ENCODE data around the gene TMEM175.

TMEM175 gene

GRCh38 chr4:948101-948935 is 16.1 kb downstream of the TMEM175 start:
- peak; percentile 10 for DNase-seq (ENCODE audit: low spot score)

- DNase-seq (ENCODE audit: low spot score) = peak; percentile 10
Observed at GRCh38 chr4:948936-949300, 16.7 kb downstream of the TMEM175 start.

GRCh38 chr4:949656-950055 is 17.4 kb downstream of the TMEM175 start:
- DNase-seq (ENCODE audit: low spot score) = no peak

- no peak for DNase-seq (ENCODE audit: low spot score)
Observed at GRCh38 chr4:950136-951020, 18.1 kb downstream of the TMEM175 start.

- peak; percentile 24 for DNase-seq (ENCODE audit: low spot score)
Observed at GRCh38 chr4:951186-951585, 18.9 kb downstream of the TMEM175 start.

- peak; percentile 10 for DNase-seq (ENCODE audit: low spot score)
Observed at GRCh38 chr4:951594-952468, 19.6 kb downstream of the TMEM175 start.

- DNase-seq (ENCODE audit: low spot score) = no peak
Observed at GRCh38 chr4:952881-953573, 20.8 kb downstream of the TMEM175 start.

GRCh38 chr4:953574-953915 is 21.3 kb downstream of the TMEM175 start:
- no peak for DNase-seq (ENCODE audit: low spot score)

GRCh38 chr4:954211-955020 is 22.2 kb downstream of the TMEM175 start:
- DNase-seq (ENCODE audit: low spot score) = no peak

- peak; percentile 10 for DNase-seq (ENCODE audit: low spot score)
Observed at GRCh38 chr4:955161-955921, 23.1 kb downstream of the TMEM175 start.

GRCh38 chr4:955931-956381 is 23.7 kb downstream of the TMEM175 start:
- DNase-seq (ENCODE audit: low spot score) = peak; percentile 12

GRCh38 chr4:956531-957230 is 24.4 kb downstream of the TMEM175 start:
- peak; percentile 17 for DNase-seq (ENCODE audit: low spot score)

- DNase-seq (ENCODE audit: low spot score) = no peak
Observed at GRCh38 chr4:957231-957580, 24.9 kb downstream of the TMEM175 start.

- DNase-seq (ENCODE audit: low spot score) = peak; percentile 14
Observed at GRCh38 chr4:957581-958313, 25.5 kb downstream of the TMEM175 start.

- peak; percentile 7 for DNase-seq (ENCODE audit: low spot score)
Observed at GRCh38 chr4:958314-958665, 26.0 kb downstream of the TMEM175 start.

- DNase-seq (ENCODE audit: low spot score) = no peak
Observed at GRCh38 chr4:958696-959337, 26.6 kb downstream of the TMEM175 start.

- DNase-seq (ENCODE audit: low spot score) = peak; percentile 14
Observed at GRCh38 chr4:959338-960139, 27.3 kb downstream of the TMEM175 start.

Measured in iPS-NIHi11 (cell line).